AG09309 (cell line): ENCODE measurements around the gene LSM14A.

Experiments used
- DNase-seq: peaks from one replicate; pipeline ENCODE4 v3.0.0-alpha.2; 2010; ENCODE audit warnings: low read depth
- H3K4me3 ChIP-seq: 2 replicates; pipeline ENCODE4 v1.5.1; 2011; ENCODE audit warnings: mild to moderate bottlenecking, low read depth, low read length, moderate library complexity; ENCODE audit not compliant: control insufficient read depth
- TF ChIP-seq, protein P1 (sequence below): IDR thresholded peaks from 2 replicates; pipeline ENCODE4 v1.5.1; 2011; ENCODE audit warnings: mild to moderate bottlenecking, low read depth, low read length, inconsistent platforms; ENCODE audit not compliant: insufficient read depth, control insufficient read depth; ENCODE audit errors: missing control alignments

The LSM14A gene

DNA sequence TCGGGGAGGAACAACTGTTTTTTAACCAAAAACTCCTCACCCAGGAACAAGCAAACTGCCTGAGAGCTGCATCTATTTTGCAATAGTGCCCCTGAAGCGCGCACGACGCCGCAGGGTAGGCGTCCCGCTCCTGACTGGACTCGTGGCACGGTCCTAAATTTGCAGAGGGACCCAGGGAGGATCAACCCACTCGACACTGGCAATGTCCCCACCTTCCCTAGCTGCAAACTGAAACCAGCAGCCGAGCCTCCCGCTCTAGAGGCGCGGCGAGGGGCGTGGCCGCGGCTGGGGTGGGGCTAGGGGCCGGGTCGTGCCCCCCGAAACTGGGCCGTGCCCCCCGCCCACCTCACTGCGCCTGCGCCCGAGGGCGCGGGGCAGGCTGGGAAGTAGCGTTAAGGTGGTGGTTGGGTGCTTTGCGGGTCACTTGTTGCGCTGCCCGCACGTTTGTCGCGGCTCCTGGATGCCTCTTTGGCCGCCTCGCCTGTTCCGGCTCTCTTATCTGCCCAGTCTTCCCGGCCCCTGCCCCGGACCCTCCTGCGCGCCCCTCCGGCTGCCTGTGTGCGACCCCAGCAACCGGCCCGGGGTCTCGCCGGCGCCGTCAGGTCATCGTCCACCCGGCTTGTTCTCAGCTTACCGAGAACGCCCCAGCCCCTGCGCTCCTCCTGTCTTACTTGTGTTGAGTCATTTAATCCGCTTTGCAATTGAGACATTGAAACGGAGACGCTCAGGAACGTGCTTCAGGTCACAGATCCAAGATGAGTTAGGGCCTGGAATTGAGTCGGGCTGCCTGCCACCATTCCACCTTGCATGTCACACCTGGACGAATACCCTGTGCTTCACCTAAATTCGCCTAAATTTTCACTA is 37.9 kb upstream of the LSM14A start:
- TF ChIP-seq, protein P1, sequence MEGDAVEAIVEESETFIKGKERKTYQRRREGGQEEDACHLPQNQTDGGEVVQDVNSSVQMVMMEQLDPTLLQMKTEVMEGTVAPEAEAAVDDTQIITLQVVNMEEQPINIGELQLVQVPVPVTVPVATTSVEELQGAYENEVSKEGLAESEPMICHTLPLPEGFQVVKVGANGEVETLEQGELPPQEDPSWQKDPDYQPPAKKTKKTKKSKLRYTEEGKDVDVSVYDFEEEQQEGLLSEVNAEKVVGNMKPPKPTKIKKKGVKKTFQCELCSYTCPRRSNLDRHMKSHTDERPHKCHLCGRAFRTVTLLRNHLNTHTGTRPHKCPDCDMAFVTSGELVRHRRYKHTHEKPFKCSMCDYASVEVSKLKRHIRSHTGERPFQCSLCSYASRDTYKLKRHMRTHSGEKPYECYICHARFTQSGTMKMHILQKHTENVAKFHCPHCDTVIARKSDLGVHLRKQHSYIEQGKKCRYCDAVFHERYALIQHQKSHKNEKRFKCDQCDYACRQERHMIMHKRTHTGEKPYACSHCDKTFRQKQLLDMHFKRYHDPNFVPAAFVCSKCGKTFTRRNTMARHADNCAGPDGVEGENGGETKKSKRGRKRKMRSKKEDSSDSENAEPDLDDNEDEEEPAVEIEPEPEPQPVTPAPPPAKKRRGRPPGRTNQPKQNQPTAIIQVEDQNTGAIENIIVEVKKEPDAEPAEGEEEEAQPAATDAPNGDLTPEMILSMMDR = no peak
- DNase-seq = peak; percentile 2
- peak overlapping the region; percentile 63 for H3K4me3 ChIP-seq

DNA sequence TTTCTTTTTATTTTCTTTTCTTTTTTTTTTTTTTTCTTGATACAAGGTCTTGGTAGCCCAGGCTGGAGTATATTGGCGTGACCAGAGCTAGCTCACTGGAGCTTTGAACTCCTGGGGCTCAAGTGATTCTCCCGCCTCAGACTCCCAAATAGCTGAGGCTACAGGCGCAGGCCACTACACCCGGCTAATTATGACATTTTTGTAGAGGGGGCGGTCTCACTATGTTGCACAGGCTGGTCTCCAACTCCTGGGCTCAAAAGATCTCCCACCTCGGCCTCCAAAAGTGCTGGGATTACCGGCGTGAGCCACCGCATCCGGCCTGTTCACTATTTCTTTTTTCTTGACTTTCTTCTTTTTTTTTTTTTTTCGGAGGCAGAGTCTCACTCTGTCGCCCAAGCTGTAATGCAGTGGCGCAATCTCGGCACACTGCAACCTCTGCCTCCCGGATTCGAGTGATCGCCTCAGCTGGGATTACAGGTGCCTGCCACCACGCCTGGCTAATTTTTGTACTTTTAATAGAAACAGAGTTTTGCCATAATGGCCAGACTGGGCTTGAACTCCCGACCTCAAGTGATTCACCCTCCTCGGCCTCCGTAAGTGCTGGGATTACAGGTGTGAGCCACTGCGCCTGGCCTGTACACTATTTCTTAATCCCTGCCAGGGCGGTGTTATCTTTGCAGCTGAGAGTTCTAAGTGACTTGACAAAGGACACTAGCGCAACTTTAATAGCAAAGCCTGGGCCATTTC is 37.1 kb upstream of the LSM14A start:
- peak overlapping the region; percentile 63 for H3K4me3 ChIP-seq
- DNase-seq = no peak

DNA sequence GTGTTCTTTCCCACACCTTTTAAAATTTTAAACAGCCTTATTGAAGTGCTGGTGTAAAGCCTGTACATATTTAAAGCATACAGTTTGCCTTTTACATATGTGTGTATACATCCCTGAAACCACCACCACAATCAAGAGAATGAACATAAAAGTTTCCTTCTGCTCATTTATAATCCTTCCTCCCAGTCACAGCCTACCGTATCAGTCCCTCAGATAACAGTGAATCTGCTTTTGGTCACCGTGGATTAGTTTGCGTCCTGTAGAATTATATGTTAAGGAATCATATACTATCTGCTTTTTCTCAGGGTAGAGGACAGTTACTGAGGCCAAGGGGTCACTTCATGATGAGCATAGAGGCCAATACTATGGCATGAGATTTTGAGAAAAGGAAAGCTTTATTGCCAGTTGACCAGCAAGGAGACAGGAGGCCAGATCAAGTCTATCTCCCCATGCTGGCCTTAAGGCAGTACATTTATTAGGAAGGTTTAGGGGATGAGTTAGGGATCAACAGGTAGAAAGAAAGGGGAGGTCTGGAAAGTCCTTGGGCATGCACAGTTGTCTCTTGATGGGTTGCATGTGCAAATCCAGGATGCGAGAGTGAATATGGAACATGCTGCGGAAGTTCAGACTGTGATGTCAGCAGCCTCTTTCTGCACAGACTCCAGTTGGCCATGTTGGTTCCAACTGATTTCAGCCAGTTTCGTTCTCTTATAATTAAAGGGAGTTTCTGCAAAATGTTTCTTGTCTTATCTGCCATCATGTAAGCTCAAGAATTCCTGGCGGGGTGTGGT is 36.3 kb upstream of the LSM14A start:
- no peak for DNase-seq
- TF ChIP-seq, protein P1 = no peak
- H3K4me3 ChIP-seq = no peak overlapping the region

More for the DNA sequence above, 37.1 kb upstream of the LSM14A start:
- TF ChIP-seq, protein P1 = no peak

DNA sequence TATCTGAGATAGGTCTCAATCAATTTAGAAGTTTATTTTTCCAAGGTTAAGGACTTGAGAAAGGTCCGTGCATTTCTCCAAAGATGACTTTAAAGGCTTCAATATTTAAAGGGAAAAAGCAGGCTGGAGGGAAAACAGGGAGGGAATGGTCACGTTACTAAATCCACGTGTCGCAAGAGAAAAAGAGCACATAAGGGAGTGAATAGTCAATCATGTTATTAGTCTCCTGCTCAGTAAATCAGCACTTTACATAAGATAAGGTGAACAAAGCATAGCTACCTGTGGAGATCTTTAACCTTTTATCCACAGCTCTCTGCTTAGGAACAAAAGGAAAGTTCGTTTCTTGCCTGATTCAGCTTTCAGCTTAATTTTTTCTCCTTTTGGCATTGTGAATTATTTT is 31.3 kb upstream of the LSM14A start:
- TF ChIP-seq, protein P1 = no peak

DNA sequence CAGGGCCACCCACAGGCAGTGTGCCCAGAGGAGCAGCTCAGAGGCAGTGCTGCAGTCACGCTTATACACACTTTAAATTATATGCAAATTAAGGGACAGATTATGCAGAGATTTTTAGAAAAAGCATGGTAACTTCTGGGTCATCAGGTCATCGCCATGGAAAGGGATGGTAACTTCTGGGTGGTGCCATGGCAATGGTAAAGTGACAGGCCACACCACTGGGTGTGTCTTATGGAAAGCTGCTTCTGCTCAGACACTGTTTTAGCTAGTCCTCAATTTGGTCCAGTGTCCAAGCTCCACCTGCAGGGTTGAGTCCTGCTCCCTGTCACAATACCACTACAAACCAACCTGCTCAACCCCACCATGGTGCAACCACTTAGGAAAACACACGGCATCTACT is 29.9 kb upstream of the LSM14A start:
- DNase-seq = no peak
- H3K4me3 ChIP-seq = no peak overlapping the region
- TF ChIP-seq, protein P1 = no peak

More for the DNA sequence above, 31.3 kb upstream of the LSM14A start:
- no peak overlapping the region for H3K4me3 ChIP-seq
- no peak for DNase-seq

DNA sequence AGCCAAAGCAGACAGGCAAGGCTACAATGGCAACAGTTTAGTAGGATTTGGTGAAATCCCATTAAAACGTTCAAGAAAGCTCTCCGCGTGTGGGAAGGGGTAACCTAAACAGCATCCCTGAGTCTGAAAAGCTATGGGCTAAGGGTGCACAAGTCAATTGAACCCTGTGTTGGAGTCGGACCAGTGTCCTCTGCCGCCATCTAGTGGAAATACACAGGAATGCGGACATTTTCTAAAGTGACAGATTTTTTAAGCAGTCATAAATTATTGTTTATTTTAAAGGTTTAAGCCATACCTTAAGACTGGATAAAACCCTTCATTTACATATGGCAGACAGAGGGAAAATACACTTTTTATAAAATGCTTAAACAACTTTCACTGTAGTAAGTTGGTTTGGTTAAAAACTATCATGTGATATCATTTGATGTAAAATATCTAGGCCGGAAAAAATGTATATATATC is 26.5 kb upstream of the LSM14A start:
- peak; percentile 7 for DNase-seq
- TF ChIP-seq, protein P1 = peak; percentile 81
- no peak overlapping the region for H3K4me3 ChIP-seq
